Neural progenitor cell (in vitro differentiated cells): Measurements from ENCODE around the gene OPRL1. TPM values are rescaled to one million over a fixed set of nuclear protein-coding genes. Genes with fewer than 3 reads are reported as not detected.
A peak's percentile ranks its signal among the peaks of the same experiment; 100 is the strongest.

Experiments
- DNase-seq: peaks from one replicate; pipeline ENCODE4 v3.0.0-alpha.2; 2016; ENCODE audit warnings: low spot score
- H2AFZ ChIP-seq: fragments of 200-600 bp; sonication (generic); replicated peaks from 2 replicates; pipeline ENCODE4 v1.6.1; 2016; ENCODE audit warnings: antibody characterized with exemption
- H3F3A ChIP-seq: fragments of 200-600 bp; sonication (generic); 2 replicates; pipeline ENCODE4 v1.6.1; 2016; ENCODE audit warnings: antibody characterized with exemption, low read depth
- H3K27ac ChIP-seq: fragments of 200-600 bp; sonication (generic); 2 replicates; pipeline ENCODE4 v1.5.1; 2016; ENCODE audit warnings: mild to moderate bottlenecking
- H3K27me3 ChIP-seq: fragments of 200-600 bp; sonication (generic); 2 replicates; pipeline ENCODE4 v1.6.1; 2016; ENCODE audit warnings: mild to moderate bottlenecking, moderate library complexity
- H3K36me3 ChIP-seq: fragments of 200-600 bp; sonication (generic); 2 replicates; pipeline ENCODE4 v1.5.1; 2016
- H3K4me1 ChIP-seq: fragments of 200-600 bp; sonication (generic); 2 replicates; pipeline ENCODE4 v1.6.1; 2016; ENCODE audit warnings: mixed run types
- H3K4me2 ChIP-seq: fragments of 200-600 bp; sonication (generic); 2 replicates; pipeline ENCODE4 v1.6.1; 2016
- H3K4me3 ChIP-seq: fragments of 200-600 bp; sonication (generic); 2 replicates; pipeline ENCODE4 v1.5.1; 2016
- H3K79me2 ChIP-seq: fragments of 200-600 bp; sonication (generic); 2 replicates; pipeline ENCODE4 v1.6.1; 2016; ENCODE audit warnings: low read depth
- H3K9ac ChIP-seq: fragments of 200-600 bp; sonication (generic); 2 replicates; pipeline ENCODE4 v1.6.1; 2016
- H3K9me3 ChIP-seq: fragments of 200-600 bp; sonication (generic); 2 replicates; pipeline ENCODE4 v1.5.1; 2016; ENCODE audit warnings: low read depth
- H4K20me1 ChIP-seq: fragments of 200-600 bp; sonication (generic); 2 replicates; pipeline ENCODE4 v1.6.1; 2016; ENCODE audit warnings: low read depth
- H3K27ac Mint-ChIP-seq: 3 replicates; pipeline ENCODE4 v1.8.0; 2021; ENCODE audit warnings: mixed read lengths
- H3K27me3 Mint-ChIP-seq: 2 replicates; pipeline ENCODE4 v1.8.0; 2022; ENCODE audit warnings: low read depth, mild to moderate bottlenecking, inconsistent platforms, moderate library complexity, mixed read lengths; ENCODE audit not compliant: insufficient read depth
- H3K36me3 Mint-ChIP-seq: 3 replicates; pipeline ENCODE4 v1.8.0; 2021; ENCODE audit warnings: mixed read lengths
- H3K4me1 Mint-ChIP-seq: 3 replicates; pipeline ENCODE4 v1.8.0; 2021; ENCODE audit warnings: mixed read lengths
- H3K4me3 Mint-ChIP-seq: 3 replicates; pipeline ENCODE4 v1.8.0; 2021; ENCODE audit warnings: mild to moderate bottlenecking, moderate library complexity, mixed read lengths
- H3K9me3 Mint-ChIP-seq: 3 replicates; pipeline ENCODE4 v1.8.0; 2020; ENCODE audit warnings: mixed read lengths
- EZH2 ChIP-seq: fragments of 200-600 bp; sonication (generic); IDR thresholded peaks from 2 replicates; pipeline ENCODE4 v1.6.1; 2017; ENCODE audit warnings: antibody characterized with exemption, mild to moderate bottlenecking, moderate library complexity
- EZH2phosphoT487 ChIP-seq: fragments of 200-600 bp; sonication (generic); IDR thresholded peaks from 2 replicates; pipeline ENCODE4 v1.6.1; 2017; ENCODE audit warnings: antibody characterized with exemption
- total RNA-seq: library from RNA; depleted of rRNA; stranded (reverse); fragments of >200 nt; gene quantifications from 2 replicates; pipeline ENCODE4 v1.2.3, GENCODE V29; 2015; ENCODE audit warnings: low replicate concordance
- TF ChIP-seq, protein P1 (sequence below): fragments of 200-600 bp; sonication (generic); IDR thresholded peaks from 2 replicates; pipeline ENCODE4 v1.5.1; 2017; ENCODE audit warnings: antibody characterized with exemption, mild to moderate bottlenecking

The OPRL1 gene
- total RNA-seq, 1 donor from 2014 or later = 1.3 TPM

DNA sequence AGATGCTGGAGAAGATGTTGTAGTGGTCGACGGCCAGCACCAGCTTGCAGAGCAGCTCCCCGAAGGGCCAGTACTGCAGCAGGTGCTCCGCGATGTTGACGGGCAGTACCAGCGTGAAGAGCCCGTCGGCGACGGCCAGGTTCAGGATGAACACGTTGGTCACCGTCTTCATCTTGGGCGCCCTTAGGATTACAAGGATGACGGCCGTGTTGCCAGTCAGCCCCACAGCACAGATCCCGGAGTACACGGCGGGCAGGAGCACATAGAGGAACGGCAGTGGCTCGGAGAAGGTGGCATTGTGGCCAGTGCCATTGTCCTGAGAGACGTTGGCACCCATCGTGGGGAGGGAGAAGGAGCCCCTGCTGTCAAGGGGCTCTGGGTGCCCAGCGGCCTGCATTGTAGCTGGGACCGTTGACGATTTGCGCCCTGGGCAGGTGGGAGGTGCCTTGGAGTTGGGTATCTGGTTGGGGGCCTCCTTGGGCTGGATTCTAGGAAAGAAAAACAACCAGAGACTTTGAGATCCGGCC, 26.6 kb downstream of the OPRL1 start:
- H3K4me3 Mint-ChIP-seq = no peak overlapping the region
- peaks cover 13% of the 10 kb centered on the region for H3K4me1 Mint-ChIP-seq
- Histone ChIP-seq H3K9me3 (no peaks in the 10 kb centered on the region), H3K27ac (no peak overlapping the region), H3K79me2 (no peaks in the 10 kb centered on the region), H3F3A (no peaks in the 10 kb centered on the region), H2AFZ (no peak overlapping the region), H3K27me3 (peaks cover 28% of the 10 kb centered on the region), H3K36me3 (no peaks in the 10 kb centered on the region), H4K20me1 (peaks cover 9% of the 10 kb centered on the region), H3K4me1 (peaks cover 4% of the 10 kb centered on the region), H3K4me3 (no peak overlapping the region), H3K9ac (no peak overlapping the region), H3K4me2 (no peak overlapping the region)
- no peaks in the 10 kb centered on the region for H3K9me3 Mint-ChIP-seq
- H3K27ac Mint-ChIP-seq = no peak overlapping the region
- H3K27me3 Mint-ChIP-seq = peaks cover 25% of the 10 kb centered on the region
- DNase-seq = no peak
- no peak for TF ChIP-seq EZH2phosphoT487
- TF ChIP-seq, protein P1, sequence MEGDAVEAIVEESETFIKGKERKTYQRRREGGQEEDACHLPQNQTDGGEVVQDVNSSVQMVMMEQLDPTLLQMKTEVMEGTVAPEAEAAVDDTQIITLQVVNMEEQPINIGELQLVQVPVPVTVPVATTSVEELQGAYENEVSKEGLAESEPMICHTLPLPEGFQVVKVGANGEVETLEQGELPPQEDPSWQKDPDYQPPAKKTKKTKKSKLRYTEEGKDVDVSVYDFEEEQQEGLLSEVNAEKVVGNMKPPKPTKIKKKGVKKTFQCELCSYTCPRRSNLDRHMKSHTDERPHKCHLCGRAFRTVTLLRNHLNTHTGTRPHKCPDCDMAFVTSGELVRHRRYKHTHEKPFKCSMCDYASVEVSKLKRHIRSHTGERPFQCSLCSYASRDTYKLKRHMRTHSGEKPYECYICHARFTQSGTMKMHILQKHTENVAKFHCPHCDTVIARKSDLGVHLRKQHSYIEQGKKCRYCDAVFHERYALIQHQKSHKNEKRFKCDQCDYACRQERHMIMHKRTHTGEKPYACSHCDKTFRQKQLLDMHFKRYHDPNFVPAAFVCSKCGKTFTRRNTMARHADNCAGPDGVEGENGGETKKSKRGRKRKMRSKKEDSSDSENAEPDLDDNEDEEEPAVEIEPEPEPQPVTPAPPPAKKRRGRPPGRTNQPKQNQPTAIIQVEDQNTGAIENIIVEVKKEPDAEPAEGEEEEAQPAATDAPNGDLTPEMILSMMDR = no peak
- no peak for TF ChIP-seq EZH2
- H3K36me3 Mint-ChIP-seq = no peaks in the 10 kb centered on the region

DNA sequence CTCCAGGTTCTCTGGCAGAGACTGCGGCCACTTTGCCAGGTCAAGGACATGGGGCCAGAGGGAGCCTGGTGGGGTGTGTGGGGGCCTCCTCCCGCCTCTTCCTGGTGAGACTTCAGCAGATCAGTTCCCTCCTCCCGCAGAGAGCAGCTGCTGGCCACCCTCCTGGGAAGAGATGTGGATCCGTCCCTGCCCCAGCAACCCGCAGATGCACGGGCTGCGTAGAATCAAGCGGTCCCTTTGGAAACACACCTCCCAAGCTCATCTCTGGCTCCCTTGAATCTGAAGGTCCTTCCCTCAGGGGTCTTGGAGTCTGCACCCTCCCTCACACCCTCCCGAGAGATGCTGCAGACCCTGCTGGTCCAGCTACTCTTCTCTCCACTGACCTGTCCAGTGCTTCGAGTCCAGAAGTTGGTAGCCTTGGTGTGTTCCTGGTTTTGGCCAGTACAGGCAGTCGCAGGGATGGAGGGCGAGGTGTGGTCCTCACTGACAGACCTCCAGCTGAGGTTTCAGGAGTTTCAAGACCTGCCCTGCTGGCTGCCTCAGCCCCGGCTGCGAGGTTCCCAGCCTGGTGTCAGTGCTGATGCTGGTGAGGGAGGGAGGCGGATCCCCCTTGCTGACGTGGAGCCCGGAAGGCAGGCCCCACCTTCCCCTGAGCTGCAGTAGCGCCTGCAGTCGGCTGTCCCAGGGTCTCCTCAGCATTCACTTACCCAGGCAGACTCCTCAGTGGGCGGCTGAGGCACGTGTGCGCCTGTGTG, 27.3 kb downstream of the OPRL1 start, which contains the start of gene NPBWR2:
Gene NPBWR2 (minus strand): TSS at position 585 of the 755 bp plus-strand sequence. CDS start 734 bp downstream, outside the sequence.
- H3K4me2 ChIP-seq = no peak within 1 kb of the TSS
- Mint-ChIP-seq H3K27ac (no peak within 1 kb of the TSS), H3K4me1 (peaks cover 12% of the 10 kb centered on the region), H3K9me3 (no peaks in the 10 kb centered on the region), H3K27me3 (peaks cover 24% of the 10 kb centered on the region), H3K36me3 (no peaks in the 10 kb centered on the region), H3K4me3 (peak within 1 kb of the TSS; percentile 31)
- H3K4me3 ChIP-seq = no peak within 1 kb of the TSS
- peaks cover 9% of the 10 kb centered on the region for H4K20me1 ChIP-seq
- H3F3A ChIP-seq = no peaks in the 10 kb centered on the region
- no peaks in the 10 kb centered on the region for H3K9me3 ChIP-seq
- no peaks in the 10 kb centered on the region for H3K36me3 ChIP-seq
- H3K79me2 ChIP-seq = no peaks in the 10 kb centered on the region
- H2AFZ ChIP-seq = no peak within 1 kb of the TSS
- no peak within 1 kb of the TSS for H3K9ac ChIP-seq
- H3K27ac ChIP-seq = no peak within 1 kb of the TSS
- DNase-seq = peak; percentile 45
- TF ChIP-seq EZH2phosphoT487 (no peak), EZH2 (no peak)
- TF ChIP-seq, protein P1 = no peak
- peaks cover 4% of the 10 kb centered on the region for H3K4me1 ChIP-seq
- H3K27me3 ChIP-seq = peaks cover 22% of the 10 kb centered on the region

DNA sequence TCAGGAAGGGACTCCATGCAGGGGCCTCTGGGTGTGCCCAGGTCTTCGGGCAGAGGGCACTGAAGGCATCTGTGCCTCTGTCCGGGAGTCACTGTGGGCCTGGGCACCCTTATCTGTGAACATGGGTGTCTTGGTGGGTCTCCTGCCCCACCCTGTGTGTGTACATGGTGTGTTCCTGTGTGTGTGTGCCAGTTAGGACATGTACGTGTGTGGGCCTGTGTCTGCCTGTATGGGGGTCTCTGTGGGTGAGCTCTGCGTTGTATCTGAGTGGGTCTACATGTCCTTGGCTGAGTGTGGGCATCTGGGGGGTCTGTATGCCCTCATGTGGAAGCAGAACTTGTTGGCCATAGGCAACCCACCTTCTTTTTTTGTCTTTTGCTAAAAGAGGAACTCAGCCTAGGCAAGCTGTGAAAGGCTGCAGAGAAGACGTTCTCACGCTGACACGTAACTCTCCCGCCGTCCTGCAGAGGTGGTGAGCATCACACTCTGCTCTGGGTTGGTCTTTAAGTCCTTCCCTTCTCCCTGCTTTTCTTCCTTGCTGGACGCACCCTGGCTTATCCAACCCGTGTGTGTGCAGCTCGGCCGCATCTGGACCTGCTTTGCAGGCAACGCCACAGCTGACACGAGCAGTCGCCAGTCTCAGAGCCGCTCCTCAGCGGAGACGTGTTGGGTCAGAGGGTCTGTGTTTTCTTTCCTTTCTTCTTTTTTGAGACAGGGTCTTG, 28.0 kb downstream of the OPRL1 start:
- Histone ChIP-seq H4K20me1 (peaks cover 9% of the 10 kb centered on the region), H3K27me3 (peaks cover 14% of the 10 kb centered on the region), H3K79me2 (no peaks in the 10 kb centered on the region), H3K36me3 (no peaks in the 10 kb centered on the region), H3K4me1 (no peaks in the 10 kb centered on the region), H3K4me2 (no peak overlapping the region), H3F3A (no peaks in the 10 kb centered on the region), H3K9me3 (no peaks in the 10 kb centered on the region), H3K9ac (no peak overlapping the region), H3K4me3 (no peak overlapping the region), H2AFZ (no peak overlapping the region), H3K27ac (no peak overlapping the region)
- H3K27ac Mint-ChIP-seq = no peak overlapping the region
- H3K9me3 Mint-ChIP-seq = no peaks in the 10 kb centered on the region
- TF ChIP-seq, protein P1 = no peak
- TF ChIP-seq EZH2phosphoT487 (no peak), EZH2 (no peak)
- peaks cover 10% of the 10 kb centered on the region for H3K4me1 Mint-ChIP-seq
- DNase-seq = no peak
- H3K36me3 Mint-ChIP-seq = no peaks in the 10 kb centered on the region
- peaks cover 23% of the 10 kb centered on the region for H3K27me3 Mint-ChIP-seq
- peak overlapping the region; percentile 31 for H3K4me3 Mint-ChIP-seq
